NCI-H226 (cell line): ENCODE measurements around the gene GNG2.

ENCODE experiments used
- DNase-seq: peaks from one replicate; pipeline ENCODE4 v3.0.0-alpha.2; 2015

Gene GNG2

DNA sequence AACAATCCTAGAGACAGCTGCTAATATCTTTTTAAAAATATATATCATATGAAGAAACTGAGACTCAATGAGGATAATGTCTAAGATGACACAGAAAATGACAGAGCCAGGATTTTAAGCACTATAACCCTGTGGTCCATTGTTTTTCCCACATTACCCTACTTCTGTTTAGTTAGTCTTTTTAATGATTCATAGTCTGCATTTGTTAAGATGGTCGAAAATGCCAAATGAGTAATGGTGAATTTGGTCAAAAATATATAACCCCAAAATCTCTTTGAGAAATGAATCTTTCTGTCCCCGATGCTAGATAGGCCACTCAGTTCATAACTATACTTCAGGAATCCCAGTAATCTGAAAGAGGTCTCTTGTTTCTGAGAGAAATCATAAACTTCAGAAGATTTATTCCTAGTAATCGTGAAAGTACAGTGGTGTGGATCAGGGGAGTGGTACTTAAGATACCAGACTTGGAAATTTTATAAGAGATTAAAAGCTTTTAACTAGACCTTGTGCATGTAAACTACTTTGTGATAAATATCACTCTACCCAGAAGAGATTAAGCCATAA is 139.7 kb downstream of the GNG2 start:
- DNase-seq: no peak

DNA sequence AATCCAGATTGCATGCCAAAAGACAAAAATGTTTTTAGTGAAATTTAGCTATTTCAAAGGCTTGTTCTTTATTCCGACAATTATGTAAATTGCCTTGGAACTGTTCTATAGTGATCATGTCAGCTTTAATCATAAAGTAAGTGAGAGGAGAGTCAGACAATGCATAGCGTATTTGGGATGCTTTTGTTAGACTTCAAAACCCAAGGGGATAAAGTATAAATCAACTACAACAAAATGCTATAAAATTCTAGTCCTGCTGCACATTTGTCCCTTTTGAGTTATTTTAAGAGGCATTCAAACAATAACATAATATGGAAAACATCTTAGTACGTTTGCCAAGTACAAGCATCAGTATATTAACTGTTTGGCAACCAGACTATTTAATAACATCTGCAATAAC is 140.3 kb downstream of the GNG2 start:
- DNase-seq: no peak

DNA sequence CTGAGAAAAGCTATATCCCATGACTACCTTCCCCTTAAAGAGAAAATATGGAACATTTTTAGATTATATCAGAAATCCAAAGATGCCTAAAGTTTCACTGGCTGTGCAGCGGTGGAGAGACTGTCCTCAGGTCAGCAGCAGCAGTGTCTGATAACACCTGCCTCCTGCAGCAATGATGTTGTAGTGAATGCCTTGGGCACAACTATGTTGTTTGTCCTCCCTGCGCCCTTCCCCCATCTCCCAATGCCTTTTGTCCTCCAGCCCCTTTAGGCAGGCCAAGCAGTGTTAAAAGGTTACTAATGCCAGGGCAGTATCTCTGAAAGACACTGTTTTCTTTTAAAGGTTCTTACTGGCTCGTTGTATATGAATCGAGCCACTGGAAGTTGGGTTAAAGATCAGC is 142.1 kb downstream of the GNG2 start:
- DNase-seq: no peak

DNA sequence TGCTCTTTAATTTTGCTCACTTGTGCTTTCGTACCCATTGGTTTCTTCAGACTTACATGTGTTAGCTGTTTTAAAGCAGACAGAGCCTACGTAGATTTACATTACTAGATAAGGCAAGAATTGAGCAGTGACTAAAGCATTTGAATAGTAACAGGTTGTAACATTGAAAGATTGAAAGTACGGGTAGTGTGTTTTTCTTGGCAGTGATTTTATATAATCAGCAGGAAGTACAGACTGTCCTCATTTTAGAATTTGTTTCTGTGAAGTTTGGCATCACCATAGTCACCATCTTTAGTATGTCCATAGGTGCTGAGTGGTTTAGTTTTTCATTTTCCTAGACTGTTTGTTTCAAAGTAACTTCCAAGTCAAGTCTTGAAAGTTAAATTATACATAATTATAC is 142.9 kb downstream of the GNG2 start:
- no peak for DNase-seq

DNA sequence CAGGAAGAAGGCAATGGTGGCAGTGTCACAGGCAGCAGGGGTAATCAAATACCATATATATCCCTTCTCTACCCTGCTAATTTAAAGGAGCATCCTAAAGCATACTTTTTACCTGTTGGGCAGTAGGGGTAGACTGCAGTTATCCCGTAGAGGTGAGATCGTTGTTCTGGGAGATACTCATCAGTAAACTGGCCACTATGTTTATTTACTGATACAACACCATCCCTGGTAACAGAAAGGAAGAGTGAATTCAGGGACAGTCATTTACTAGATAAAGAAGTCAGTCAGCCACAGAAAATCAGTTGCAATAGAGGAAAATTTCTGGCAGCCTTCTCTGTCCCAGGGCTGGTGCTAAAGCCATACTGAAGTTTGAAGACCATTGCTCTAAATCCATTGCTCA is 145.2 kb downstream of the GNG2 start:
- no peak for DNase-seq

DNA sequence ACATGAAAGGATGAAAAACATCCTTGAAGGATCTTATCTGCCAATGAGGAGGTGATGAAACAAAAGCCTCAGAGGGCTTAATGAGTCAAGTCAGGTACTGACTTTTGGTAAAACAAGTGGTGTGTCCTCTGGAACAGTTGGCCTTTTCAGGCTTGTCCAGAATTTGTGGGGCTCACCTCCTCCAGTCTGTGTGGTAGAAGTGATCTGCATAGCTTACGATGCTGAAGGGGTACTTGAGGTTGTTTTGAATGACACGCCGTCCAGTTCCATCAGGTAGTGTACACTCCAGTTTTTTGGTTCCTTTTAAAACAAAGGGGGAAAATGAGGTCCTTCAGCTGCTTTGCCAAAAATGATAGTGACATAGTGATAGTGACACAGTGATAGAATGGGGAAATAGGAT is 145.9 kb downstream of the GNG2 start:
- DNase-seq: no peak

DNA sequence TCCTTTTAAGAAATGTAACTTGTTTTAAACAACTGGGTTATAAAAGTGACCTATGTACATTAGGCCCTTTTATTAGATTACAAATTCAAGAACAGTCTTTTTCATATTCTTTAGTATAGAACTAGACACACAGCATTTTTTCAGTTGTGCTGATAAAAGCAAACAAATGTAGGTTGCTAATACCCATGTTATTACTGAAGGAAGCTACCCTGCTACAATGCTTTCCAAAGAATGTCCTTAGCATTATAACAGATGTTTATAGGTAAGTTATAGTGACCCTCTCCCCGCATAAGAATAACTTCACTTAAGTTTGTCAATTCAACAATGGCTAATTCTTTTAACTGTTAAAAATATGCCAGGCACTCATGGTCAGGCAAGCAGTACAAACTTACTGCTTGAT is 146.8 kb downstream of the GNG2 start:
- DNase-seq: no peak

DNA sequence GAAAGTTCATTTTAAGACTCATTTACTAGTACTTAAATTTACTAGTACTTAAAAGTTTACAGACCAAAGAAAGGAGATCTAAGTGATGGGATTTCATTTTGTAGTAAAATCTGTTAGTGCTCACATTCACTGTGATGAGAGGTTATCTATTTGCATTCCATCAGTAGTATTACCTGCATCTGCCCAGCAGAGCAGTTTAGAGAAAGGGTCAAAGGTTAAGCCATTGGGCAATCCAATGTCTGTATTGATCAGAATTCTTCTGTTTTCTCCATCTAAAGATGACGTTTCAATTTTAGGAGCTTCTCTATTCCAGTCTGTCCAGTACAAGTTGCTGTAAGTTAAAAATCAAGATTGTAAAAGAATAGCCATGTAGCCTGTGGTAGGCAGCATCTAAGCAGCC is 147.2 kb downstream of the GNG2 start:
- no peak for DNase-seq

DNA sequence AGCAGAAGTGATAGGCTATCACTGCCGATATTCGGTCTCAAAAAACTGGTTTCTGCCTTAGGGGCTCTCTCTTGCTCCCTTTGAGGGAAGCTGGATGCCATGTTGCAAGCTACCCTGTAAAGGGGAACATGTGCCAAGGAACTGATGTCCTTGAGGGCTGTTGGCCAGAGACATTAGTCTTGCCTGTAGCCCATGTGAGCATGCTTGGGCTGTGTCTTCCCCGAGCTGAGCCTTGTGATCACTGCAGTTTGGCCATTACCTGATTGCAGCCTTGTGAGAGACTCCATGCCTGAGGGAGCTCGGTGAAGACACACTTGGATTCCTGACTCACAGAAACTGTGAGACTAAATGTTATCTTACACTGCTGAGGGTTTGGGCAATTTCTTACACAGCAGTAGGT is 147.7 kb downstream of the GNG2 start:
- DNase-seq: no peak

DNA sequence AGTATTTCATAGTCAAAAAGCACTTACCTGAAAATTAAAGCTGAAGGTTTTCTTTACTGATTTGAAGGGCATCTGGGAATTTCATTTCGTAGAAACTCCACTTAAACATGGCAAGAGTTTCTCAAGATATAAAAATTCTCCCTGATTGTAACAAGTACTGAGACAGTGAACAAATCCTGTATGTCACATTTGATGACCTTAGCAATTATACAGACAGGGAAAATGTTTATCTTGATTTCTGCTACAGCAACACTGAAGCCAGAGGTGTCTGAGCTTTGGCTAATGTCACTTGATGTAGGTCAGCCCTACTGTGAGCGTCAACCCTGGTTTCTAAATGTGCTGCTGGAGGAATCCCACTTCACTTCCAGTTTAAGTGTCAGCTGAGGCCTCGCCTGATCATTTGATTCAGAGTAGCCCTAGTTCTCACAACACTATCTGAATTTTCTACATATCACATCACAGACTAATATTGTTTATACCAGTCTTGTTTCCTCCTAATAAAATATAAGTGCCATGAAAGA is 149.8 kb downstream of the GNG2 start:
- DNase-seq: no peak

DNA sequence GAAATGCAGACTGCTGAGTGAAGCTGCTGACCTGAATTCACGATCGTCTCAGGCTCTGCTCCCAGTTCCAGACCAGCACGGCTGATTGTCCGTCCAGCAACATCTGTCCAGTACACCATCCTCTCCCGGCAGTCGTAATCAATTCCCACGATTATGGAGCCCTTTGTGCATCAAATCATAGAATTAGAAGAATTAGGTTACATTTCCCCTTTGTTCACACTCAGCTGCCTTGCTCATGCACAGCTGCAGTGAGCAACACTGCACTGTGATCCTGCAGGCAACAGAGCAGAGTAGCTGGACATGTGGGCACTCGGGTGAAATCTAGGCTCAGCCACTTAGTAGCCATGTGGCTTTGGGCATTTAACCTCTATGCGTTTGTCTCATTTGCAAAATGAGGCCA is 151.1 kb downstream of the GNG2 start:
- DNase-seq: no peak

DNA sequence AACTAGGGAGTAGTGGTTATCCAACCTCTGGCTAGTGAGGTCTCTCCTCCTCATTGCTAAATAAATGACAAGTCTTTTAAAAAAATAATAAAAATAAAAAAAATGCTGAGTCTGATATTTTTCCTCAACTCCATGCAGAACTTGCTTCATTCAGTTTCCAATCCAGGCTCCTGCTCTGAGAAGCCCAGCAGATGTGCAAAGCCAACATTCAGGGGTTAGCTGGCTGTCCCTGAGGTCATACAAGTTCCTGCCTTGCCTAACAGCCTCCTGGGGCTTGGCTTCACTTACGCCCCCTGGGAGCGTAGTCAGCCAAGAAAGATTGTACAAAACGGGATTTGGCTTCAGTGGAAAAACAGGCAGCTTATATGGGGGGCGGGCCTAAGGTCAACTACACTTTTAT is 152.2 kb downstream of the GNG2 start:
- DNase-seq: no peak

DNA sequence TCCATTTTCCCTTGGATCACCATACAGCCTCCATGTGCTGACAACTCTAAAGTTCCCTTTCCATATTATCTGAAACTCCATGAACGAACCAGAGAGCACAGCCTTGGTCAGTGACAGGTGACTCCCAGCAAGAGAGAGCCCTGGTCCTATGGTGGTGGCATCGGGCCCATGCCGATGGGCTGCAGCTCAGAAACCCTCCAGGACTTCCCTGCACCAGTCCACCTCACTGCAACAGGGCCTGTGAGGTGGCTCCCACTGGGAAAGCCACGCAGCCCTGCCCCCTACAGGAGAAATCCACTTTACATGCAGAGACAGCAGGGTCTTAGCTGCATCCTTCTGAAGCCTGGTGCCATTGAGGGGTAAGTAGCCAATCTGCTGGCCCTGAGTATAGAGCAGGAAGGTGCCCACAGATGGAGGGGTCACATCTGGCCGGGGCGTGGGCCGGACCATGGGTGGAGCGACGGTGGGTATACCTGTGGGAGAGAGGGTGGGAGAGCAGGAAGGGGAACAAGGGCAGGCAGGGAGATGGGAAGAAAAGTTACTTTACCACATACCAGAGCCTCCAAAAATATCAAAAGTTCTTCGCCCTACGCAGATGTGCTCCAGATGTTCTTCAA is 153.7 kb downstream of the GNG2 start:
- no peak for DNase-seq

DNA sequence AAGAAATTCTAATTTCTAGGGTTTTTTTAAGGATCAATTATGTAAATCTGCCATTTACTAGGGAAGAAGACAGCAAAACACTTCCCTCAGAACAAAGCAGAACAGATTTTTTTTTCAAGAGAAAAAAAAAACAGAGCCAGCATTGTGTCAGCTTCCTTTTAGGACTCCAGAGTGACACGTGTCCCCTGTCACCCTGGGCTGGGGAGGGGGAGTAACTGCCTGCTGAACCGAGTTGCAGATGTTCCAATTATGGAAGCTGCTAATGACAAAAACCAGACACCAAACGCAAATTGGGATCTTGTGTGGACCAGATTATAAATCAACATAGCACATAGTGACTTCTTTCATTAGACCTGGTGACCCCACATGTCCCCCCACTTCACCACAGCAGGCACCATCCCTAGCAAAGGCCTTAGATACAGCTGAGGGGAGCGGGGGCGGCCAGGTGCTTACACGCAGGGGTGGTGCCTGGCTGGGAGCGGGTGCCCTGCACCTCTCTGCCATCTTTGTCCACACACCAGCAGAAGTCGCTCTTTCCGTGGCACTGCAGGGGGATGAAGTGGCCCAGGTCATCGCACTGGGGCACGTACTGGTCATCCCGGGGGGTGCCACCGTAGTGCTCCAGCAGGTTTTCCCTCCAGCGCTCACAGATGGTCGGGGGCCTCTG is 154.3 kb downstream of the GNG2 start:
- no peak for DNase-seq

DNA sequence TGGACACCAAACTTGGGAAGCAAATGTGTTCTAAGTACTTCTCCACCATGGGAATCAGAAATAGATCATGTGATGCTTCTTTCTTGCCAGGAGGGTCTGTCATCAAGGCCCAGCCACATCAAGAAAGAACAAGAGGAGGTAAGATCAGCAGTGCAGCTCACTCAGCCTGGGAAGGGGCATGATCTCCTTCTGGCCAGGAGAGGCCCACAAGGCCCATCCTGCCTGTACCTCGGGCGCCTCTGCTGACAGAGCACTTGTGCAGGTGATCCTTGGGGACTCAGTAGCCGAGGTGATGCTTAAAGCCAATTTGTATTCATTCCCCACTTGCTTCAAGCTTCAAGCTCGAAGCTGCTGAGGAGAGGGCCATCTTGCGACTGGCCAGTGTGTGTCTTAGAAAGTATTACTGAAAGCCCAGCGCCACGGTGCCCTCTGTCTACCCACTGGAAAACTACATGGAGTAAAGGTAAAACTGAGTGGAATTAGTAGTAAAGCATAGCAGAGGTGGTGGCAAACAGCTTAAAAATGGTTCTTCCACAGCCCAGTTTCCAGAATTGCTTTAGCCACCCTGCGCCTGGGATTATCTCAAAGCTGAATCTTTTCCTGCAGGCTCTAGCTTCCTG is 155.1 kb downstream of the GNG2 start:
- DNase-seq: no peak

DNA sequence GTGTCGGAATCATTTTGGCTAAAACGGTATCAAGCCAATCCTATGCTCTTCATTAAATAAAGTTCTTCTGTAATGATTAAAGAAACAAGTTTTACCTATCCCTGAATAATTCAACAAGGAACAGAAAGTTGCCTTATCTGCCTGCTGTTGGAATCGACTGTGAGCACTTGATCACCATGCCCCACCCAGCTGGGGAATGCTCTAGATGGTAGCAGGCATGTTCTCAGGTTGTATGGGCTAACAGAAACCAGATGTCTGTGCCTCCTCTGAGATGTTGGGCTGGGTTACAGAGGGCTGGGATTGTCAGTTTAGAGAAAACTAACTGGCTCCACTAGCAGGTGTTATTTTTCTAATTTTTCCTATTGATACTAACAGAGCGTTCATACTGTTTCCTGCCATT is 157.8 kb downstream of the GNG2 start:
- no peak for DNase-seq

DNA sequence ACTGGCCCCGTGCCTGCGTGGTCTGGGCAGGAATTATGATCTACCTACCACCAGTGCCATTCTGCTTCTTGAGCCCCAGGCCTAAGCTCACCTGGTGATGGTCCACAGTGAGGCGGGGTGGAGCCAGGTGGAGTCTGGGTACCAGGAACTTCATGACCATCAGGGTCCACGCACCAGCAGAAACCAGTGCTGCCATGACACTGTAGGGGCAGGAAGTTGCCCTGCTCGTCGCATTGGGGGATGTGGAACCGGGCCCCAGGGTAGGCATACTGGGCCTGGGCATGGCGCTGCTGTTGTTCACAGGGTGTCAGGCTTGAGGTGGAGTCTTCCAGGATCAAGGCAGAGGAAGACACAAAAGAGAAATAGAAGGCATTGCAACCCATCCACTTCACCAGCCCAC is 158.6 kb downstream of the GNG2 start:
- DNase-seq: no peak
